Epidermal melanocyte (primary cell): ENCODE data around the gene GRIPAP1.
"Not testable (repeated sequence)": the region's sequence is repeated elsewhere in the genome, so short reads cannot be mapped to it uniquely, and the experiment has no call there.

ENCODE experiments used
- DNase-seq: peaks from one replicate; pipeline ENCODE4 v3.0.0; 2011; ENCODE audit warnings: low spot score; ENCODE audit not compliant: insufficient read length

The GRIPAP1 gene

DNA sequence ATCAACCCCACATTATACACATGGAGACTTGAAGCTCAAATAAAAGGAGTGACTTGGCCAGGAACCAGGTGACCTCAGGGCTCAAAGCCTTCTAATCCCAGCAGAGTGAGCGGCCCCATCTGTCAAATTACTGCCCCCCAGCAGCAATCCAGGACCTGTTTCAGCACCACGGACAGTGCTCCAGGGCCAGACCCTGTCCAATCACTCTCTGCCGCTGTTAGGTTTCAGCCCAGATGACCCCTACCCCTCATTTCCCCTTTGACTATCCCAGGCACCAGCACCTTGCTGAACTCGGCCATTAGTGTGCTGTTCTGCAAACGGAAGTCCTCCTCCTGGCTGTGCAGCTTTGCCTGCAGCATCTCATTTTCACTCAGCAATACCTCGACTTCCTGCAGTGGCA is 5.1 kb downstream of the GRIPAP1 start:
- DNase-seq = no peak

GRCh38 chrX:48992341-48992740 is 9.7 kb downstream of the GRIPAP1 start:
- no peak for DNase-seq

GRCh38 chrX:48989483-48989882 is 12.6 kb downstream of the GRIPAP1 start:
- DNase-seq = no peak

DNA sequence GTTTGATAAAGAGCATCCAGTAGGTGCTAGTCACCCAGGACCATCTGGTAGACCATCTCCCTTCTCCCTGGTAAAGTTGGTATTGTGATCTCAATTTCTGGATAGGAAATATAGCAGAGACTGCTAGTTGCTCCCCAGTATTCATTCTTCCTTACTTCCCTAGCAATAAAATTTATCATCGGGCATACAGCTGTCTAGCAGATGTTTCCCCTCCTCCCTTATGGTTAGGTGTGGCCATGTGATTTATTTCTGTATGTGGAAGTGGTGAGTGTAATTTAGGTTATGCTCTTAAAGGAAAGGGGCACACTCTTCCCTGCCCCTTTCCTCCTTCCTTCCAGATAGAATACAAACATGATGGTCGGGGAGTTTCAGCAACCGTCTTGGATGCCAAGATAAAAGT is 18.2 kb downstream of the GRIPAP1 start:
- no peak for DNase-seq

GRCh38 chrX:48983081-48983480 is 19.0 kb downstream of the GRIPAP1 start:
- no peak for DNase-seq

- DNase-seq = no peak
These were observed 20.9 kb downstream of the GRIPAP1 start for GRCh38 chrX:48981178-48981577.

DNA sequence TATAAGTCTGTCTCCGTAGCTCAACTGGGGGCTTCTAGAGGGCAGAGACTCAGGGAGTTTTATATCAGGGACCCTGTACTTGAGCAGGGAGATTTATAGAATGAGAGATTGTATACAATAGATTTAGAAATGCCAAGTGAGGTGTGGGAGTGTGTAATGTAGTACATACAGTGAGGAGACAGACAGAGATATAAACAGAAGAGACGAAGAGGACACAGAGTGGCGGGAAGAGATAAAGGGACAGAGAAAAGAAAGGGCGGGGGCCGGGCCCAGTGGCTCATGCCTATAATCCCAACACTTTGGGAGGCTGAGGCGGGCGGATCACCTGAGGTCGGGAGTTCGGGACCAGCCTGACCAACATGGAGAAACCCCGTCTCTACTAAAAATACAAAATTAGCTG is 21.7 kb downstream of the GRIPAP1 start:
- DNase-seq = not testable (repeated sequence)

DNA sequence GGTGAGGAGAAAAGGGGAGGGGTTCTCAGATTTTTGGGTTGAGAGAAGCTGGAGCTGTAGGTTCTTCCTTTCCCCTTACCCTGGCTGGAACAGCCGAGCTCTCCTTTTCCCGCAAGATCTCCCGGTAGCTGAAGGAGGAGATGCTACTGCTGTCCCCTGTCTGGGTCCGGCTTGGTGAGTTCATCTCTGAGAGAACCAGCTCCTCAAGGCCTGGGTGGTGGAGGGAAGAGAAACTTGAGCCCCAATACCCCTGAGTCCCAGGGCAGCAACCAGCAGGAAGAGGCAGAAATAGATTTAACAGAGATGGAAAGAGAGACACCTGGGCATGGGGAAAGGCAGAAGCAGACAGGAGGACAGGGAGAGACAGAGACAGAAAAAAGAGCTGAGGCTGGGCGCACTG is 23.8 kb downstream of the GRIPAP1 start:
- DNase-seq = no peak

DNA sequence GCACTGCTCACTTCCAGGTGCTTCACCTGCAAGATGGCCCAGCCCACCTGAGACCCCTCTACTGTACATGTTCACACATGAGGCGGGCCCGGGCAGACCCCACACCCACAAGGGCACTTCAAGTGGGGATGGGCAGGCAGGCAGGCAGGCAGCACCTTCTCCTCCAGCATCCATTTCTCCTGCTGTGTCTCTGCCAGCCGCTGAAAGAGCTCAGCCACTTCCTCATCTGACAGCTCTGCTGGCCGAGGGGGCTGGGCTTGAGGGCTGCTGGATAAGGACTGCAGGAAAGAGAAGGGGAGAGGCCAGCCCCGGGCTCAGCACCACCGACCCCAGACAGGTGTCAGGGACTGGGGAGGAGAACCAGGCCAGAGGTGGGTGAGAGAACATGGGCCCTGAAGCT is 26.0 kb downstream of the GRIPAP1 start:
- no peak for DNase-seq

- DNase-seq = no peak
These were observed 26.5 kb downstream of the GRIPAP1 start for GRCh38 chrX:48975541-48975940.

- no peak for DNase-seq
These were observed 27.0 kb downstream of the GRIPAP1 start for GRCh38 chrX:48975041-48975440.

DNA sequence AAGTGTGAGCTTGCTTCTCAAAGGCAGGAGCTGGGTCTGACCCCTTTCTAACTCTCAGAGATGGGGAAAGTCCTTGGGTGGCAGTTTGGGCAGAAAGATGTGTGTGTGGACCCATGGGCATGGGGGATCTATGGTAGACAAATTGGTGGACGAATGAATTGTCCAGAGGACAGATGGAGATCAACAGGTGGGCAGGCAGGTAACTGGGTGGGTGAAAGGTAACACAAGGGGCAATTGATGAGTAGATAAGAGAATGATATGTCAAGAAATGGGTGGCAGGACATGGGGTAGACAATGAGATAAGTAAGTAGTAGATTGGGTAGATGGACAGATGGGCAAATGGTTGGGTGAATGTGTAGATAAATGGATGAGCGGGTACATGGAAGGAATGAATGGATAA is 27.5 kb downstream of the GRIPAP1 start:
- DNase-seq = no peak

- no peak for DNase-seq
These were observed 28.0 kb downstream of the GRIPAP1 start for GRCh38 chrX:48974033-48974432.

- DNase-seq = peak; percentile 31
These were observed 29.6 kb downstream of the GRIPAP1 start for GRCh38 chrX:48972220-48973164.

DNA sequence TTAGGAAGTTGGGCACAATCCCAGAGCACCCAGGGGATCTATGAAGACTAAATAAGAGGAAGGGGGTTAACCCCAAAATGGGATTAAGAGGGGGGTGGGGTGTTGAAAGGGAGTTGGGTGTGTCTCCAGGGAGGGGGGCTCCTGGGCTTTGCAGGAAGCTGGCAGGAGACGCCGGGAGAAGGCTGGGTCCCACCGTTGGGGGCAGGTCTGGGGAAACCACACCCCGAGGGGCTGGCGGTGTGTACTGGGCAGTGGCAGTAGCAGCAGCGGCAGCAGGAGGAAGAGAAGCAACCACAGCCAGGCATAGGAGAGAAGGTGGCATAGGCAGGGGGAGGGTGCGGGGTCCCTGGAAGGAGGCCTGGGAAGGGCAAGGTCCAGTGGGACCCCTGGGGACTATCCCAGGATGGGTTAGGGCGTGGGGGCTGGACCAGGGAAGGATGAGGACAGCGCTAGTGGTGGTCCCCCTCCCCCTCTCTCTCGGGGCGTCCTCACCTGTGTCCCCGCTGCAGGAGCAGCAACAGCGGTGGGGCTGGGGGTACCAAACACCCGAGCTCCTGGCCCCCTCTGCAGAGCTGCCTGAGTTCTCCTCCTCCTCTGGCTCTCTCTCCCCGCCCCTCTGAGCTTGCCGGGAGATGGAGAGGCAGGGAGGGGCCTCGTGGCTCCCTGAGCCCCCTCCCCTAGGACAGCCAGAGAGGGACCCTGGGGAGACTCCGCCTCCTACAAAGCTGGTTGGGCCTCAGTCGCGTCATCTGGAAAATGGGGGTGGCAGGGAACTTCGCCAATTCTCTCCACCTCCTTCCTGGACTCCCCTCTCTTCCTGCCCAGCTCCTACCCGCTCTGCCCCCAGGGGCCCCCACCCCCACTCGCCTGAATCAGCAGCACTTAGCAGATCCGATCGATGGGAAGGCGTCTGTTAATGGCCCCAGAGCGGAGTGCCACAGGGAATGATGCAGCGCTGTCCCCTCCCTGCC is 30.5 kb downstream of the GRIPAP1 start, which contains the start of gene KCND1:
KCND1 (minus strand) TSS at position 596 of the 971 bp plus-strand sequence. CDS start 1,573 bp downstream, outside the sequence.
- peak; percentile 19 for DNase-seq

- no peak for DNase-seq
These were observed 32.6 kb downstream of the GRIPAP1 start for GRCh38 chrX:48969471-48969870.

GRCh38 chrX:48968377-48968776 is 33.7 kb downstream of the GRIPAP1 start:
- DNase-seq = no peak

- no peak for DNase-seq
These were observed 35.1 kb downstream of the GRIPAP1 start for GRCh38 chrX:48966796-48967579.

- DNase-seq = no peak
These were observed 36.1 kb downstream of the GRIPAP1 start for GRCh38 chrX:48965959-48966358.

- no peak for DNase-seq
These were observed 40.4 kb downstream of the GRIPAP1 start for GRCh38 chrX:48961585-48962091.

DNA sequence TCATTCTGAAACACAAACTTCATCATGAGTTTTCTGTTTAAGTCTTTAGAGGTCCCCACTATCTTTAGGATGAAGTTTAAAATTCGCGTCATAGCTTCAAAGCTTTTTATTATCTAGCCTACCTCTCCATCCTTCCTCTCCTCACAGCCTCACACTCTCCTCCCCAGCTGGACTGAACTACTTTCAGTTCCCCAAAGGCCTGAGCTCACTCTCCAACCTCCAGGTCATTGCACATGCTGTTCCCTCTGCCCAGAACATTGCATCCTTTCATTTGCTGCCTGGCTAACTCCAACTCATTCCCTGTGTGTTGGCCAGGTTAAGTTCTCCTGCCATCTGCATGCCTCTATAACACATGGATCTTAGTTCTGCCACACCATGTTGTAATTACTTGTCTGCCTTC is 41.8 kb downstream of the GRIPAP1 start:
- DNase-seq = no peak
